ENCODE measurements around the gene DNAJB8.

Gene DNAJB8

GRCh38 chr3:128464188-128464587, 2.5 kb downstream of the DNAJB8 start:
- peaks cover 59% of the 10 kb centered on the region for H3K27me3 Mint-ChIP-seq (ENCODE audit: low read depth, poor library complexity)
- H3K4me1 Mint-ChIP-seq, result no peaks in the 10 kb centered on the region
- H3K4me3 Mint-ChIP-seq, result no peak overlapping the region
- H3K27ac Mint-ChIP-seq, result no peak overlapping the region
- no peaks in the 10 kb centered on the region for H3K36me3 Mint-ChIP-seq (ENCODE audit: low read depth)
- DNase-seq, result no peak
- no peak for TF ChIP-seq CTCF (IDR thresholded peaks at IDR 0.05)
- no peaks in the 10 kb centered on the region for H3K9me3 Mint-ChIP-seq

GRCh38 chr3:128463771-128464170, 2.9 kb downstream of the DNAJB8 start:
- Mint-ChIP-seq H3K4me3 (no peak overlapping the region), H3K27ac (no peak overlapping the region), H3K9me3 (no peaks in the 10 kb centered on the region), H3K36me3 (ENCODE audit: low read depth) (no peaks in the 10 kb centered on the region), H3K4me1 (peaks cover 2% of the 10 kb centered on the region), H3K27me3 (ENCODE audit: low read depth, poor library complexity) (peaks cover 61% of the 10 kb centered on the region)
- TF ChIP-seq CTCF (IDR thresholded peaks at IDR 0.05), result no peak
- DNase-seq, result no peak

- H3K36me3 Mint-ChIP-seq (ENCODE audit: low read depth), result no peaks in the 10 kb centered on the region
- H3K4me3 Mint-ChIP-seq, result no peak overlapping the region
- TF ChIP-seq CTCF (IDR thresholded peaks at IDR 0.05), result no peak
- H3K4me1 Mint-ChIP-seq, result peaks cover 6% of the 10 kb centered on the region
- H3K9me3 Mint-ChIP-seq, result no peaks in the 10 kb centered on the region
- no peak overlapping the region for H3K27ac Mint-ChIP-seq
- no peak for DNase-seq
- peaks cover 65% of the 10 kb centered on the region for H3K27me3 Mint-ChIP-seq (ENCODE audit: low read depth, poor library complexity)
Measured at GRCh38 chr3:128463354-128463753, 3.3 kb downstream of the DNAJB8 start.

- no peak overlapping the region for H3K4me3 Mint-ChIP-seq
- H3K9me3 Mint-ChIP-seq, result no peaks in the 10 kb centered on the region
- H3K36me3 Mint-ChIP-seq (ENCODE audit: low read depth), result no peaks in the 10 kb centered on the region
- peaks cover 67% of the 10 kb centered on the region for H3K27me3 Mint-ChIP-seq (ENCODE audit: low read depth, poor library complexity)
- no peak overlapping the region for H3K27ac Mint-ChIP-seq
- H3K4me1 Mint-ChIP-seq, result peaks cover 11% of the 10 kb centered on the region
- TF ChIP-seq CTCF (IDR thresholded peaks at IDR 0.05), result no peak
- no peak for DNase-seq
Measured at GRCh38 chr3:128462931-128463330, 3.8 kb downstream of the DNAJB8 start.

- peaks cover 67% of the 10 kb centered on the region for H3K27me3 Mint-ChIP-seq (ENCODE audit: low read depth, poor library complexity)
- H3K4me1 Mint-ChIP-seq, result peaks cover 15% of the 10 kb centered on the region
- no peak for TF ChIP-seq CTCF (IDR thresholded peaks at IDR 0.05)
Measured at GRCh38 chr3:128462341-128462910, 4.3 kb downstream of the DNAJB8 start.

GRCh38 chr3:128461731-128462130, 5.0 kb downstream of the DNAJB8 start:
- Mint-ChIP-seq H3K4me1 (peaks cover 15% of the 10 kb centered on the region), H3K9me3 (no peaks in the 10 kb centered on the region), H3K36me3 (ENCODE audit: low read depth) (no peaks in the 10 kb centered on the region), H3K4me3 (no peak overlapping the region), H3K27me3 (ENCODE audit: low read depth, poor library complexity) (peaks cover 60% of the 10 kb centered on the region), H3K27ac (no peak overlapping the region)
- TF ChIP-seq CTCF (IDR thresholded peaks at IDR 0.05), result no peak
- no peak for DNase-seq

More at GRCh38 chr3:128462341-128462910, 4.3 kb downstream of the DNAJB8 start:
- Mint-ChIP-seq H3K27ac (no peak overlapping the region), H3K9me3 (no peaks in the 10 kb centered on the region), H3K4me3 (no peak overlapping the region), H3K36me3 (ENCODE audit: low read depth) (no peaks in the 10 kb centered on the region)
- DNase-seq, result no peak
